Upper lobe of left lung (tissue), 6 donors: ENCODE data around the gene RBMS1. TPM values are rescaled to one million over a fixed set of nuclear protein-coding genes. Genes with fewer than 3 reads are reported as not detected.
A peak's percentile ranks its signal among the peaks of the same experiment; 100 is the strongest.

ENCODE experiments used
- ATAC-seq, 2 donors: fragments of 200-7000 bp; cut with Tn5 transposase; one replicate each; pipeline ENCODE4 v1.9.1; 2022; ENCODE audit warnings: mild to moderate bottlenecking in 2 of 2, moderate library complexity in 2 of 2; ENCODE audit not compliant: low FRiP score in 2 of 2
- DNase-seq, 2 donors: peaks; one replicate each; pipeline ENCODE4 v3.0.0-alpha.2; 2019 to 2020
- H3K27ac ChIP-seq, 4 donors: fragments of 200-600 bp; sonication (generic); one replicate each; pipeline ENCODE4 v1.5.1; 2016 to 2019
- H3K27me3 ChIP-seq, 4 donors: fragments of 200-600 bp; sonication (generic); one replicate each; pipeline ENCODE4 v1.5.1; 2017 to 2019
- H3K36me3 ChIP-seq, 4 donors: fragments of 200-600 bp; sonication (generic); one replicate each; pipeline ENCODE4 v1.5.1; 2016 to 2019
- H3K4me1 ChIP-seq, 4 donors: fragments of 200-600 bp; sonication (generic); one replicate each; pipeline ENCODE4 v1.5.1; 2018 to 2019
- H3K4me3 ChIP-seq, 4 donors: fragments of 200-600 bp; sonication (generic); one replicate each; pipeline ENCODE4 v1.5.1; 2017 to 2019; ENCODE audit warnings: mild to moderate bottlenecking in 2 of 4, moderate library complexity in 1 of 4
- H3K9me3 ChIP-seq, 4 donors: fragments of 200-600 bp; sonication (generic); one replicate each; pipeline ENCODE4 v1.5.1; 2018 to 2019
- CTCF ChIP-seq, 6 experiments: fragments of 450-650 bp in 4 of 6; fragments of 200-600 bp in 2 of 6; sonication (generic) in 2 of 6; IDR thresholded peaks; one replicate each; pipeline ENCODE4 v1.5.1; 2016 to 2019; ENCODE audit warnings: antibody characterized with exemption in 6 of 6
- EP300 ChIP-seq, 4 donors: sonication (generic); formaldehyde crosslinking; IDR thresholded peaks; one replicate each; pipeline ENCODE4 v1.5.1; 2017; ENCODE audit warnings: antibody characterized with exemption in 4 of 4, control low read depth in 2 of 4
- POLR2A ChIP-seq, 4 donors: fragments of 450-650 bp; IDR thresholded peaks; one replicate each; pipeline ENCODE4 v1.5.1; 2016 to 2017; ENCODE audit warnings: antibody characterized with exemption in 4 of 4, mild to moderate bottlenecking in 2 of 4
- POLR2AphosphoS5 ChIP-seq, 2 donors: sonication (generic); formaldehyde crosslinking; IDR thresholded peaks; one replicate each; pipeline ENCODE4 v1.5.1; 2017; ENCODE audit warnings: antibody characterized with exemption in 2 of 2
- WGBS, 2 donors: methylation state at CpG; one replicate each; pipeline ENCODE4 v1.1.5; 2017 to 2018; 5-methylcytosine and 5-hydroxymethylcytosine counted together
- total RNA-seq, 6 donors: library from RNA; depleted of rRNA in 4 of 6; stranded (reverse); fragments of >200 nt in 4 of 6; gene quantifications; one replicate each; pipeline versions ENCODE4 v1.1.0 to v1.2.1, GENCODE V29; 2016 to 2021
- donor health status: DM: no; HTN: no; CAD: no; lungs with moderate emphysema.
- donor health status: DM: no; HTN: yes; CAD: no; lungs with severe emphysema.

Gene RBMS1
- total RNA-seq, 6 donors from 2014 or later, result 81.3 to 125 (median 95.4) TPM

- 83 to 96% methylated on average over 1 of the region's 1 CpG for WGBS, 2 donors
- H3K4me3 ChIP-seq, result no peak overlapping the region
- no peak overlapping the region for H3K27ac ChIP-seq
- H3K9me3 ChIP-seq, result no peaks in the 10 kb centered on the region
- H3K27me3 ChIP-seq, result no peaks in the 10 kb centered on the region
- peaks cover 6 to 23% (median 17%) of the 10 kb centered on the region in 4 donors for H3K4me1 ChIP-seq
- H3K36me3 ChIP-seq, result no peaks in the 10 kb centered on the region
- TF ChIP-seq EP300 (IDR thresholded peaks at IDR 0.05) (no peak), CTCF (IDR thresholded peaks at IDR 0.05) (no peak), POLR2AphosphoS5 (IDR thresholded peaks at IDR 0.05) (no peak), POLR2A (IDR thresholded peaks at IDR 0.05) (no peak)
- ATAC-seq (no peak), DNase-seq (no peak)
Observed at GRCh38 chr2:160249876-160250275, 243.7 kb downstream of the RBMS1 start.

DNA sequence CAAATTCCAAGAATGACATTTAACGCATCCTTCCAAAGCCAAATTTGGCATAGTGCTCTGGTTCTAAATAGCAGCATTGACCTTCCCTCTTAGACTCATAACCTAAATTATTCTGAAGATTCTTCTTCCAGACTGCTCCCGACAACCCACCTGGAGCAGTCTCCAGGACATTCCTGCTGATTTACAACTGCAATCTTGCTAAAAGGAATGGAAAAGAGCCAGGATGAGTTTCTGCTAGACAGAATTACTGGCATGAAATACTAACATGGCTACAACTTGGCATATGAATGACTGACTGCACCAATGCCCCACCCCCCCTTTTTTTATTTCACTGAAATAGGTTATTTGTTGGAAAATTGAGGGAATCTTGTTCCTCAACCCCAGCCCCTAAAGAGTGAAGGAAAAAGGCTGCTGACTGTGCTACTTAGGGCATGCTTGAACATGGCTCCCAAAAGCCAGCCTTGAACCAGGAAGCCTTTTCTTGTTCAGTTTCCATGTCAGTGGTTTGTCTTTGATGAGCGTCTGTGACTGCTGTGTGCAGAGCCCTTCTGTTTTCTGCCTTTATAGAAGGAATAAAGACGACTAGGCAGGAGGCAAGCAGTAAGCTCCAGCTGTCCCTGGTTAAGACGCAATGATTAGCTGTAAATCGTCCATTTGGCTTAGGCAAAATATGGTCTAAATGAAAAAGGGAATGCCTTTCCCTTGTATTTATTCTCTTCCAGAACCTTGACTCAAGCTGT is 246.1 kb downstream of the RBMS1 start:
- Histone ChIP-seq H3K36me3 (no peaks in the 10 kb centered on the region), H3K4me1 (peaks cover under 1 to 20% (median 15%) of the 10 kb centered on the region in 4 donors), H3K4me3 (no peak overlapping the region), H3K9me3 (no peaks in the 10 kb centered on the region), H3K27ac (no peak overlapping the region), H3K27me3 (no peaks in the 10 kb centered on the region)
- DNase-seq (no peak), ATAC-seq (no peak)
- TF ChIP-seq CTCF (IDR thresholded peaks at IDR 0.05) (no peak), EP300 (IDR thresholded peaks at IDR 0.05) (no peak), POLR2A (IDR thresholded peaks at IDR 0.05) (no peak), POLR2AphosphoS5 (IDR thresholded peaks at IDR 0.05) (no peak)
- 85 to 86% methylated on average over 6 of the region's 6 CpGs for WGBS, 2 donors

- H3K27ac ChIP-seq, result peak overlapping the region in 2 of 4 donors; percentile 46
Observed at GRCh38 chr2:160246356-160246755, 247.3 kb downstream of the RBMS1 start.

DNA sequence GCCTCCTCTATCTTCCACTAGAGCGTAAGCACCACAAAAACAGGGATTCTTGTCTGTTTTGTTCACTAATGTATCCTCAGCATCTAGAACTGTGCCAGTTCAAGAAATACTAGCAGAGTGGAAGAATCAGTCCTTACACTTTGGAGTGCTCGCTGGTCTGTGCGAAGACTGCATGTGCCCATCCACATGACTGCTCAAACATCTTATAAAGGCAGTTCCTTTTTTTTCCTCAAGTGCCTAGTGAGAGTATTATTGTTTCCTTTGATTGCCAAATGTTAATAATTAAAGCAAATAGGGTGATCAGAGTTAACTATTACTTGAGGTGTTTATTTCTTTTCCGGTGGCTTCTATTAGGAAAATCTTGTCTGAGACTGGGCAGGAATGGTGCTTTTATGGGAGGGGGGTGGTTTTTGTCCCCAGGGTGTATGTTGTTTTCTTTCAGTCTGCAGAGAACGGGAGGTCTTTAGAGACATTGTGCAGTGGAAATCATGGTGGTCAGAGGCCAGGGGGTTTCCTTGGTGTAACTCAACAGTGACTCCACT is 247.9 kb downstream of the RBMS1 start:
- H3K27ac ChIP-seq, result peak overlapping the region in 2 of 4 donors; percentile 46
- WGBS, 2 donors, result 72 to 80% methylated on average over 5 of the region's 5 CpGs
- peaks cover 10 to 21% (median 16%) of the 10 kb centered on the region in 4 donors for H3K4me1 ChIP-seq
- no peaks in the 10 kb centered on the region for H3K36me3 ChIP-seq
- ATAC-seq (no peak), DNase-seq (peak in 1 of 2 donors; percentile 72)
- no peak overlapping the region for H3K4me3 ChIP-seq
- H3K27me3 ChIP-seq, result no peaks in the 10 kb centered on the region
- no peaks in the 10 kb centered on the region for H3K9me3 ChIP-seq
- no peak for TF ChIP-seq POLR2AphosphoS5 (IDR thresholded peaks at IDR 0.05)
- peak in 1 of 4 donors; percentile 38 for TF ChIP-seq EP300 (IDR thresholded peaks at IDR 0.05)
- TF ChIP-seq POLR2A (IDR thresholded peaks at IDR 0.05), result peak in 1 of 4 donors; percentile 37
- TF ChIP-seq CTCF (IDR thresholded peaks at IDR 0.05), result no peak

More at GRCh38 chr2:160246356-160246755, 247.3 kb downstream of the RBMS1 start:
- peaks cover 11 to 20% (median 14%) of the 10 kb centered on the region in 4 donors for H3K4me1 ChIP-seq
- H3K27me3 ChIP-seq, result no peaks in the 10 kb centered on the region
- H3K9me3 ChIP-seq, result no peaks in the 10 kb centered on the region
- ATAC-seq, result no peak
- 87 to 92% methylated on average over 2 of the region's 2 CpGs for WGBS, 2 donors
- H3K36me3 ChIP-seq, result no peaks in the 10 kb centered on the region
- DNase-seq, result no peak
- no peak for TF ChIP-seq CTCF (IDR thresholded peaks at IDR 0.05)
- no peak for TF ChIP-seq POLR2AphosphoS5 (IDR thresholded peaks at IDR 0.05)
- TF ChIP-seq EP300 (IDR thresholded peaks at IDR 0.05), result no peak
- no peak for TF ChIP-seq POLR2A (IDR thresholded peaks at IDR 0.05)
- no peak overlapping the region for H3K4me3 ChIP-seq
